Neural cell (in vitro differentiated cells): Measurements from ENCODE around the gene TLX2. TPM values are rescaled to one million over a fixed set of nuclear protein-coding genes. Genes with fewer than 3 reads are reported as not detected.

Experiments
- H2AFZ ChIP-seq: fragments of 200-600, 300-800 bp; sonication (generic), shearing (Covaris generic); 2 replicates; pipeline ENCODE4 v1.6.0; 2014; ENCODE audit warnings: low read depth, mild to moderate bottlenecking, antibody characterized with exemption, low read length, moderate library complexity
- H3F3A ChIP-seq: fragments of 200-600 bp; shearing (Covaris generic); 2 replicates; pipeline ENCODE4 v1.6.1; 2016; ENCODE audit warnings: mild to moderate bottlenecking, moderate library complexity, mixed read lengths, antibody characterized with exemption, low read length; ENCODE audit not compliant: insufficient read depth, poor library complexity, severe bottlenecking
- H3K27ac ChIP-seq: fragments of 200-600, 300-800 bp; sonication (generic), shearing (Covaris generic); 2 replicates; pipeline ENCODE4 v1.5.1; 2014; ENCODE audit warnings: mild to moderate bottlenecking, low read length, moderate library complexity
- H3K27me3 ChIP-seq: fragments of 300-800, 200-600 bp; sonication (generic), shearing (Covaris generic); 2 replicates; pipeline ENCODE4 v1.6.0; 2014; ENCODE audit warnings: mild to moderate bottlenecking, low read depth, low read length, moderate library complexity; ENCODE audit not compliant: insufficient read depth
- H3K36me3 ChIP-seq: fragments of 300-800, 200-600 bp; sonication (generic), shearing (Covaris generic); 2 replicates; pipeline ENCODE4 v1.5.1; 2014; ENCODE audit warnings: mild to moderate bottlenecking, antibody characterized with exemption, low read length, moderate library complexity; ENCODE audit not compliant: insufficient read depth
- H3K4me2 ChIP-seq: fragments of 300-800, 200-600 bp; sonication (generic), shearing (Covaris generic); 2 replicates; pipeline ENCODE4 v1.6.0; 2014; ENCODE audit warnings: mild to moderate bottlenecking, low read length
- H3K4me3 ChIP-seq: fragments of 300-800, 200-600 bp; sonication (generic), shearing (Covaris generic); 2 replicates; pipeline ENCODE4 v1.5.1; 2014; ENCODE audit warnings: mild to moderate bottlenecking, low read length, moderate library complexity
- H3K79me2 ChIP-seq: fragments of 200-600 bp; shearing (Covaris generic); replicated peaks from 2 replicates; pipeline ENCODE4 v1.6.0; 2014; ENCODE audit warnings: mild to moderate bottlenecking, low read length, moderate library complexity; ENCODE audit not compliant: insufficient read depth
- H3K9ac ChIP-seq: fragments of 300-800, 200-600 bp; sonication (generic), shearing (Covaris generic); 2 replicates; pipeline ENCODE4 v1.6.1; 2016; ENCODE audit warnings: mild to moderate bottlenecking, low read length, mixed read lengths
- H3K9me2 ChIP-seq: fragments of 200-600 bp; shearing (Covaris generic); 2 replicates; pipeline ENCODE4 v1.6.1; 2016; ENCODE audit warnings: mild to moderate bottlenecking, low read length, mixed read lengths; ENCODE audit not compliant: insufficient read depth
- H3K9me3 ChIP-seq: fragments of 200-600, 300-800 bp; sonication (generic), shearing (Covaris generic); 2 replicates; pipeline ENCODE4 v1.6.1; 2016; ENCODE audit warnings: mild to moderate bottlenecking, mixed run types, low read length, moderate library complexity, mixed read lengths
- H4K20me1 ChIP-seq: fragments of 200-600 bp; shearing (Covaris generic); 2 replicates; pipeline ENCODE4 v1.6.1; 2016; ENCODE audit warnings: mild to moderate bottlenecking, mixed run types; ENCODE audit not compliant: insufficient read depth
- CTCF ChIP-seq: fragments of 450-650 bp; IDR thresholded peaks from 2 replicates; pipeline ENCODE4 v1.5.1; 2014; ENCODE audit warnings: antibody characterized with exemption, mild to moderate bottlenecking, moderate library complexity; ENCODE audit not compliant: poor library complexity, severe bottlenecking
- EP300 ChIP-seq: fragments of 450-650 bp; conservative IDR thresholded peaks from 2 replicates; pipeline ENCODE4 v1.6.1; 2014; ENCODE audit warnings: antibody characterized with exemption, mild to moderate bottlenecking, moderate library complexity; ENCODE audit not compliant: poor library complexity, severe bottlenecking
- EZH2 ChIP-seq: fragments of 200-600, 300-800 bp; shearing (Covaris generic), sonication (generic); IDR thresholded peaks from 2 replicates; pipeline ENCODE4 v1.6.1; 2014; ENCODE audit warnings: antibody characterized with exemption, low read length, borderline replicate concordance, mild to moderate bottlenecking; ENCODE audit not compliant: insufficient read depth, poor library complexity, severe bottlenecking
- MXI1 ChIP-seq: fragments of 450-650 bp; conservative IDR thresholded peaks from 2 replicates; pipeline ENCODE4 v1.6.1; 2014; ENCODE audit warnings: antibody characterized with exemption, mild to moderate bottlenecking; ENCODE audit not compliant: poor library complexity, severe bottlenecking
- POLR2AphosphoS5 ChIP-seq: IDR thresholded peaks from 2 replicates; pipeline ENCODE4 v1.6.1; 2012
- RAD21 ChIP-seq: fragments of 450-650 bp; conservative IDR thresholded peaks from 2 replicates; pipeline ENCODE4 v1.6.1; 2014; ENCODE audit warnings: antibody characterized with exemption, mild to moderate bottlenecking, moderate library complexity
- REST ChIP-seq: IDR thresholded peaks from 2 replicates; pipeline ENCODE4 v1.6.1; 2012; ENCODE audit warnings: borderline replicate concordance
- SMC3 ChIP-seq: fragments of 450-650 bp; conservative IDR thresholded peaks from 2 replicates; pipeline ENCODE4 v1.6.1; 2014; ENCODE audit warnings: antibody characterized with exemption, mild to moderate bottlenecking, moderate library complexity; ENCODE audit not compliant: poor library complexity
- TAF1 ChIP-seq: IDR thresholded peaks from 2 replicates; pipeline ENCODE4 v1.6.1; 2012; ENCODE audit warnings: low read depth
- polyA plus RNA-seq: library from polyadenylated mRNA; depleted of rRNA; stranded (reverse); fragments of >200 nt; gene quantifications from 2 replicates; pipeline ENCODE4 v1.2.3, GENCODE V29; 2014

TLX2 gene
- polyA plus RNA-seq, 1 donor from 2014 or later, result not detected

GRCh38 chr2:74504591-74504990, 9.7 kb upstream of the TLX2 start:
- H3K27me3 ChIP-seq, result peaks cover 76% of the 10 kb centered on the region

More at GRCh38 chr2:74504591-74504990, 9.7 kb upstream of the TLX2 start:
- Histone ChIP-seq H3K9me3 (no peaks in the 10 kb centered on the region), H3K9me2 (no peaks in the 10 kb centered on the region), H3F3A (peaks cover 3% of the 10 kb centered on the region), H3K36me3 (peaks cover 7% of the 10 kb centered on the region), H3K9ac (no peak overlapping the region), H3K79me2 (peaks cover 6% of the 10 kb centered on the region), H4K20me1 (no peaks in the 10 kb centered on the region), H3K4me3 (no peak overlapping the region), H3K4me2 (no peak overlapping the region), H3K27ac (no peak overlapping the region), H2AFZ (no peak overlapping the region)
- TF ChIP-seq TAF1 (no peak), CTCF (no peak), SMC3 (no peak), POLR2AphosphoS5 (no peak), REST (no peak), EP300 (no peak), RAD21 (no peak), MXI1 (no peak), EZH2 (no peak)
